ENCODE measurements around the gene PLCD1. TPM values are rescaled to one million over a fixed set of nuclear protein-coding genes. Genes with fewer than 3 reads are reported as not detected.
A peak's percentile ranks its signal among the peaks of the same experiment; 100 is the strongest.
"Not testable (repeated sequence)": the region's sequence is repeated elsewhere in the genome, so short reads cannot be mapped to it uniquely, and the experiment has no call there.

PLCD1 gene
- total RNA-seq, 3 donors from 2014 or later, result 17.0 to 36.2 (median 23.4) TPM

GRCh38 chr3:38036286-38036685 is 6.8 kb upstream of the PLCD1 start:
- Histone ChIP-seq H3K4me1 (peaks cover 0 to 3% of the 10 kb centered on the region in 2 donors), H3K27me3 (no peaks in the 10 kb centered on the region), H3K27ac (no peak overlapping the region), H3K36me3 (no peaks in the 10 kb centered on the region), H3K9me3 (no peaks in the 10 kb centered on the region), H3K4me3 (no peak overlapping the region)
- no peak for DNase-seq (ENCODE audit: low spot score in 2 of 2)
- TF ChIP-seq POLR2A (IDR thresholded peaks at IDR 0.05) (no peak), POLR2AphosphoS5 (IDR thresholded peaks at IDR 0.05) (no peak), CTCF (IDR thresholded peaks at IDR 0.05) (no peak)
- intact Hi-C loops (cut with DNase I; ENCODE audit: low total_unique reads), result no loop called here

GRCh38 chr3:38034335-38034734 is 4.9 kb upstream of the PLCD1 start:
- DNase-seq (ENCODE audit: low spot score in 2 of 2), result not testable (repeated sequence)

GRCh38 chr3:38033586-38033985 is 4.1 kb upstream of the PLCD1 start:
- H3K36me3 ChIP-seq; H3K9me3 ChIP-seq; intact Hi-C loops (cut with DNase I; ENCODE audit: low total_unique reads); DNase-seq (ENCODE audit: low spot score in 2 of 2); H3K4me3 ChIP-seq; H3K27me3 ChIP-seq; H3K27ac ChIP-seq: not testable (repeated sequence)
- peaks cover 7 to 17% of the 10 kb centered on the region in 2 donors for H3K4me1 ChIP-seq

More at GRCh38 chr3:38034335-38034734, 4.9 kb upstream of the PLCD1 start:
- H3K36me3 ChIP-seq; H3K4me3 ChIP-seq; intact Hi-C loops (cut with DNase I; ENCODE audit: low total_unique reads); H3K27me3 ChIP-seq; H3K27ac ChIP-seq; H3K9me3 ChIP-seq: not testable (repeated sequence)
- peaks cover 7 to 17% of the 10 kb centered on the region in 2 donors for H3K4me1 ChIP-seq

GRCh38 chr3:38032328-38032865 is 3.0 kb upstream of the PLCD1 start:
- intact Hi-C loops (cut with DNase I; ENCODE audit: low total_unique reads), result no loop called here
- Histone ChIP-seq H3K4me3 (no peak overlapping the region), H3K4me1 (peaks cover 7 to 17% of the 10 kb centered on the region in 2 donors), H3K27me3 (no peaks in the 10 kb centered on the region), H3K27ac (no peak overlapping the region), H3K36me3 (no peaks in the 10 kb centered on the region), H3K9me3 (no peaks in the 10 kb centered on the region)
- TF ChIP-seq POLR2A (IDR thresholded peaks at IDR 0.05) (no peak), POLR2AphosphoS5 (IDR thresholded peaks at IDR 0.05) (no peak), CTCF (IDR thresholded peaks at IDR 0.05) (no peak)
- DNase-seq (ENCODE audit: low spot score in 2 of 2), result no peak

GRCh38 chr3:38031022-38031994 is 1.9 kb upstream of the PLCD1 start:
- Histone ChIP-seq H3K27ac (peak overlapping the region; percentile 82 to 89), H3K4me1 (peaks cover 7 to 20% of the 10 kb centered on the region in 2 donors), H3K9me3 (no peaks in the 10 kb centered on the region), H3K27me3 (no peaks in the 10 kb centered on the region), H3K4me3 (peak overlapping the region in 1 of 3 donors; percentile 7), H3K36me3 (no peaks in the 10 kb centered on the region)
- DNase-seq (ENCODE audit: low spot score in 2 of 2), result peak; percentile 65 to 71
- TF ChIP-seq POLR2A (IDR thresholded peaks at IDR 0.05) (no peak), CTCF (IDR thresholded peaks at IDR 0.05) (no peak), POLR2AphosphoS5 (IDR thresholded peaks at IDR 0.05) (no peak)
- intact Hi-C loops (cut with DNase I; ENCODE audit: low total_unique reads), result no loop called here
